Progenitor cell of endocrine pancreas (in vitro differentiated cells): ENCODE results near the gene PALM3. TPM values are rescaled to one million over a fixed set of nuclear protein-coding genes. Genes with fewer than 3 reads are reported as not detected.
"Not testable (repeated sequence)": the region's sequence is repeated elsewhere in the genome, so short reads cannot be mapped to it uniquely, and the experiment has no call there.

Source experiments
- DNase-seq: peaks from one replicate; pipeline ENCODE4 v3.0.0; 2021; ENCODE audit warnings: low spot score; ENCODE audit not compliant: unreplicated experiment
- H3K27ac Mint-ChIP-seq: 2 replicates; pipeline ENCODE4 v1.8.0; 2021; ENCODE audit warnings: mild to moderate bottlenecking, moderate library complexity, mixed read lengths
- H3K27me3 Mint-ChIP-seq: 2 replicates; pipeline ENCODE4 v1.8.0; 2021; ENCODE audit warnings: mixed read lengths
- H3K36me3 Mint-ChIP-seq: 2 replicates; pipeline ENCODE4 v1.8.0; 2022; ENCODE audit warnings: mixed read lengths; ENCODE audit not compliant: insufficient read depth
- H3K4me1 Mint-ChIP-seq: 2 replicates; pipeline ENCODE4 v1.8.0; 2021; ENCODE audit warnings: low read depth, mixed read lengths
- H3K4me3 Mint-ChIP-seq: 2 replicates; pipeline ENCODE4 v1.8.0; 2021; ENCODE audit warnings: low read depth, mild to moderate bottlenecking, moderate library complexity, mixed read lengths
- H3K9me3 Mint-ChIP-seq: 2 replicates; pipeline ENCODE4 v1.8.0; 2021; ENCODE audit warnings: low read depth, mixed read lengths
- CTCF ChIP-seq: fragments of 200-600 bp; sonication (generic); IDR thresholded peaks from one replicate; pipeline ENCODE4 v1.5.0; 2021; ENCODE audit warnings: antibody characterized with exemption, mild to moderate bottlenecking; ENCODE audit not compliant: unreplicated experiment
- total RNA-seq: library from RNA; stranded (reverse); gene quantifications from 2 replicates; pipeline ENCODE4 v1.2.1, GENCODE V29; 2021

Gene PALM3
- total RNA-seq, 1 donor from 2014 or later = 5.7 TPM

GRCh38 chr19:14042659-14043608 lies 18.9 kb downstream of the PALM3 start:
- not testable (repeated sequence) for H3K4me3 Mint-ChIP-seq, H3K9me3 Mint-ChIP-seq, DNase-seq, H3K27me3 Mint-ChIP-seq, H3K36me3 Mint-ChIP-seq, H3K4me1 Mint-ChIP-seq
- TF ChIP-seq CTCF = peak; percentile 60
- peak overlapping the region; percentile 41 for H3K27ac Mint-ChIP-seq

GRCh38 chr19:14039181-14039580 lies 22.7 kb downstream of the PALM3 start:
- Mint-ChIP-seq H3K36me3 (no peaks in the 10 kb centered on the region), H3K9me3 (no peaks in the 10 kb centered on the region), H3K27ac (no peak overlapping the region), H3K4me1 (no peaks in the 10 kb centered on the region), H3K4me3 (no peak overlapping the region), H3K27me3 (no peaks in the 10 kb centered on the region)
- no peak for DNase-seq
- TF ChIP-seq CTCF = no peak

- H3K4me3 Mint-ChIP-seq = no peak overlapping the region
- H3K27me3 Mint-ChIP-seq = peaks cover 7% of the 10 kb centered on the region
- DNase-seq = no peak
- no peaks in the 10 kb centered on the region for H3K9me3 Mint-ChIP-seq
- no peak for TF ChIP-seq CTCF
- H3K36me3 Mint-ChIP-seq = no peaks in the 10 kb centered on the region
- H3K27ac Mint-ChIP-seq = no peak overlapping the region
- no peaks in the 10 kb centered on the region for H3K4me1 Mint-ChIP-seq
These were observed 26.2 kb downstream of the PALM3 start for GRCh38 chr19:14035706-14036105.

- H3K9me3 Mint-ChIP-seq, H3K4me1 Mint-ChIP-seq, H3K36me3 Mint-ChIP-seq, DNase-seq, H3K27ac Mint-ChIP-seq, H3K4me3 Mint-ChIP-seq: not testable (repeated sequence)
- peaks cover 11% of the 10 kb centered on the region for H3K27me3 Mint-ChIP-seq
These were observed 26.7 kb downstream of the PALM3 start for GRCh38 chr19:14035159-14035558.

- Mint-ChIP-seq H3K27me3 (peaks cover 13% of the 10 kb centered on the region), H3K9me3 (no peaks in the 10 kb centered on the region)
These were observed 27.9 kb downstream of the PALM3 start for GRCh38 chr19:14033946-14034345.

More at GRCh38 chr19:14033946-14034345, 27.9 kb downstream of the PALM3 start:
- no peak for TF ChIP-seq CTCF
- no peak for DNase-seq
- Mint-ChIP-seq H3K36me3 (no peaks in the 10 kb centered on the region), H3K4me3 (no peak overlapping the region), H3K4me1 (no peaks in the 10 kb centered on the region), H3K27ac (no peak overlapping the region)
